ENCODE measurements around the gene KIFC1. TPM values are rescaled to one million over a fixed set of nuclear protein-coding genes. Genes with fewer than 3 reads are reported as not detected.

The KIFC1 gene
- total RNA-seq, 1 experiment from 2014 or later, result 73.8 TPM

DNA sequence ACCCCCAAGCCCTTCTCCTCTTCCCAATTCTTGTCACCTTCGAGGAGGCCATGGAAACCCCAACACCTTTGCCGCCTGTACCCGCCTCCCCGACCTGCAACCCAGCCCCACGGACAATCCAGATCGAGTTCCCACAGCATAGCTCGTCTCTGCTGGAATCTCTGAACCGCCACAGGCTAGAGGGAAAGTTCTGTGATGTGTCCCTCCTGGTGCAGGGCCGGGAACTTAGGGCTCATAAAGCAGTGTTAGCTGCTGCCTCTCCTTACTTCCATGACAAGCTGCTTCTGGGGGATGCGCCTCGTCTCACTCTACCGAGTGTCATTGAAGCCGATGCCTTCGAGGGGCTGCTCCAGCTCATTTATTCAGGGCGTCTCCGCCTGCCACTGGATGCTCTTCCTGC lies 63.4 kb downstream of the KIFC1 start:
- H3K14ac ChIP-seq (ENCODE audit: insufficient read depth, low read length), result no peak overlapping the region
- no peaks in the 10 kb centered on the region for H3K79me1 ChIP-seq (ENCODE audit: insufficient read depth, low read depth, low read length, poor library complexity, severe bottlenecking)
- H3K4me3 Mint-ChIP-seq, result peak overlapping the region; percentile 96 to 98
- H2AFZ ChIP-seq (ENCODE audit: low read length), result no peak overlapping the region
- peak overlapping the region; percentile 78 for H3K4me2 ChIP-seq (ENCODE audit: insufficient read depth, insufficient read length, low read length)
- H3K18ac ChIP-seq (ENCODE audit: insufficient read length, low read depth, low read length), result no peak overlapping the region
- peaks cover 10% of the 10 kb centered on the region for H3K23me2 ChIP-seq (ENCODE audit: insufficient read length, low read depth, low read length, poor library complexity, severe bottlenecking)
- H2BK12ac ChIP-seq (ENCODE audit: insufficient read length, low read depth, low read length), result no peak overlapping the region
- H3T11ph ChIP-seq (ENCODE audit: low read length), result no peak overlapping the region
- no peak overlapping the region for H4K8ac ChIP-seq (replicated peaks; ENCODE audit: insufficient read length, low read depth, low read length)
- no peaks in the 10 kb centered on the region for H3K4me1 ChIP-seq (ENCODE audit: insufficient read depth, low read length)
- H3K27me3 Mint-ChIP-seq (ENCODE audit: low read depth), result peaks cover 5% of the 10 kb centered on the region; the same call in 1 of the 2 replicates
- no CpG with 5 or more reads among the region's 16 CpGs for WGBS (ENCODE audit: extremely low coverage, insufficient read length, low lambda C conversion rate)
- H3K79me2 ChIP-seq (ENCODE audit: insufficient read depth, low read length), result no peaks in the 10 kb centered on the region
- no peak for DNase-seq
- no peak overlapping the region for H3K4ac ChIP-seq (ENCODE audit: low read depth, low read length)
- TF ChIP-seq, protein P1, sequence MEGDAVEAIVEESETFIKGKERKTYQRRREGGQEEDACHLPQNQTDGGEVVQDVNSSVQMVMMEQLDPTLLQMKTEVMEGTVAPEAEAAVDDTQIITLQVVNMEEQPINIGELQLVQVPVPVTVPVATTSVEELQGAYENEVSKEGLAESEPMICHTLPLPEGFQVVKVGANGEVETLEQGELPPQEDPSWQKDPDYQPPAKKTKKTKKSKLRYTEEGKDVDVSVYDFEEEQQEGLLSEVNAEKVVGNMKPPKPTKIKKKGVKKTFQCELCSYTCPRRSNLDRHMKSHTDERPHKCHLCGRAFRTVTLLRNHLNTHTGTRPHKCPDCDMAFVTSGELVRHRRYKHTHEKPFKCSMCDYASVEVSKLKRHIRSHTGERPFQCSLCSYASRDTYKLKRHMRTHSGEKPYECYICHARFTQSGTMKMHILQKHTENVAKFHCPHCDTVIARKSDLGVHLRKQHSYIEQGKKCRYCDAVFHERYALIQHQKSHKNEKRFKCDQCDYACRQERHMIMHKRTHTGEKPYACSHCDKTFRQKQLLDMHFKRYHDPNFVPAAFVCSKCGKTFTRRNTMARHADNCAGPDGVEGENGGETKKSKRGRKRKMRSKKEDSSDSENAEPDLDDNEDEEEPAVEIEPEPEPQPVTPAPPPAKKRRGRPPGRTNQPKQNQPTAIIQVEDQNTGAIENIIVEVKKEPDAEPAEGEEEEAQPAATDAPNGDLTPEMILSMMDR (conservative IDR thresholded peaks at IDR 0.05), result no peak
- no peak overlapping the region for H2BK5ac ChIP-seq (ENCODE audit: insufficient read length, low read length)
- peak overlapping the region; percentile 75 for H3K9ac ChIP-seq (ENCODE audit: extremely low read depth, insufficient read length, low read length)
- H2BK120ac ChIP-seq (ENCODE audit: low read depth, low read length, poor library complexity, severe bottlenecking), result no peak overlapping the region
- peaks cover 17 to 25% of the 10 kb centered on the region in 2 experiments for H3K4me1 Mint-ChIP-seq
- H3K27me3 ChIP-seq (ENCODE audit: insufficient read depth, low read length), result no peaks in the 10 kb centered on the region
- H2BK20ac ChIP-seq (ENCODE audit: low read depth, low read length, poor library complexity, severe bottlenecking), result no peak overlapping the region
- no peak overlapping the region for H2AK5ac ChIP-seq (ENCODE audit: insufficient read length, low read length)
- H4K5ac ChIP-seq (ENCODE audit: insufficient read length, low read depth, low read length), result no peak overlapping the region
- H4K91ac ChIP-seq (ENCODE audit: insufficient read length, low read depth, low read length), result no peak overlapping the region
- no peak overlapping the region for H2BK15ac ChIP-seq (ENCODE audit: low read depth, low read length)
- no peak overlapping the region for H3K27ac ChIP-seq (ENCODE audit: insufficient read length, low read depth, low read length)
- peaks cover 14 to 54% (median 44%) of the 10 kb centered on the region in 3 experiments for H3K36me3 Mint-ChIP-seq (ENCODE audit: insufficient read depth in 1 of 3, low read depth in 3 of 3)
- no peaks in the 10 kb centered on the region for H4K20me1 ChIP-seq (ENCODE audit: control insufficient read depth, insufficient read depth, insufficient read length)
- H3K27ac Mint-ChIP-seq, result peak overlapping the region in 2 of 3 experiments; percentile 80 to 95; a peak in 4 of 7 replicates
- H3K23ac ChIP-seq (ENCODE audit: insufficient read length, low read depth, low read length), result no peak overlapping the region
- no peaks in the 10 kb centered on the region for H3K9me3 Mint-ChIP-seq
- no peak overlapping the region for H3K56ac ChIP-seq (ENCODE audit: insufficient read length, low read depth, low read length)
- no peaks in the 10 kb centered on the region for H3K9me3 ChIP-seq (ENCODE audit: control insufficient read depth, low read depth, low read length)
